ENCODE data around the gene PCP2.

The PCP2 gene

GRCh38 chr19:7638802-7639465 lies 5.4 kb upstream of the PCP2 start:
- no peak for DNase-seq (ENCODE audit: low spot score)

- no peak for DNase-seq (ENCODE audit: low spot score)
Observed at GRCh38 chr19:7637374-7638256, 4.1 kb upstream of the PCP2 start.

- no peak for DNase-seq (ENCODE audit: low spot score)
Observed at GRCh38 chr19:7636691-7637373, 3.3 kb upstream of the PCP2 start, which contains the start of gene STXBP2. Gene STXBP2, plus strand, starts transcription at chr19:7637110. Its CDS starts 40 bp downstream, at chr19:7637150.

GRCh38 chr19:7636317-7636690 lies 2.8 kb upstream of the PCP2 start:
- no peak for DNase-seq (ENCODE audit: low spot score)

GRCh38 chr19:7635670-7636069 lies 2.2 kb upstream of the PCP2 start:
- DNase-seq (ENCODE audit: low spot score) = no peak

GRCh38 chr19:7632340-7633203 lies 947 bp downstream of the PCP2 start:
- no peak for DNase-seq (ENCODE audit: low spot score)

- no peak for DNase-seq (ENCODE audit: low spot score)
Observed at GRCh38 chr19:7631577-7631976, 1.9 kb downstream of the PCP2 start.

- DNase-seq (ENCODE audit: low spot score) = peak; percentile 99
Observed at GRCh38 chr19:7629347-7630054, 4.0 kb downstream of the PCP2 start, which contains the start of the genes PET100 and XAB2. Gene PET100, plus strand, starts transcription at chr19:7629793. Its CDS starts 41 bp downstream, at chr19:7629834. Gene XAB2, minus strand, starts transcription at chr19:7629545. Its CDS starts 18 bp downstream, at chr19:7629527.

- DNase-seq (ENCODE audit: low spot score) = no peak
Observed at GRCh38 chr19:7628589-7629311, 4.8 kb downstream of the PCP2 start.

GRCh38 chr19:7627166-7627565 lies 6.4 kb downstream of the PCP2 start:
- no peak for DNase-seq (ENCODE audit: low spot score)

- no peak for DNase-seq (ENCODE audit: low spot score)
Observed at GRCh38 chr19:7625763-7626372, 7.7 kb downstream of the PCP2 start.

- no peak for DNase-seq (ENCODE audit: low spot score)
Observed at GRCh38 chr19:7624810-7625209, 8.7 kb downstream of the PCP2 start.

GRCh38 chr19:7623725-7624603 lies 9.6 kb downstream of the PCP2 start:
- no peak for DNase-seq (ENCODE audit: low spot score)

GRCh38 chr19:7622933-7623685 lies 10.4 kb downstream of the PCP2 start:
- DNase-seq (ENCODE audit: low spot score) = no peak

- DNase-seq (ENCODE audit: low spot score) = no peak
Observed at GRCh38 chr19:7620442-7621412, 12.8 kb downstream of the PCP2 start.

- DNase-seq (ENCODE audit: low spot score) = no peak
Observed at GRCh38 chr19:7619671-7620441, 13.7 kb downstream of the PCP2 start.

All from RKO (cell line).